Erythroblast (primary cell): ENCODE results near the gene CCT5.

Experiments
- GATA1 ChIP-seq: IDR thresholded peaks from 2 replicates; pipeline ENCODE4 v1.6.1; 2011; ENCODE audit warnings: low read depth, mild to moderate bottlenecking, control low read depth, low read length, moderate library complexity
- POLR2A ChIP-seq: IDR thresholded peaks from 2 replicates; pipeline ENCODE4 v1.6.1; 2011; ENCODE audit warnings: mild to moderate bottlenecking, low read length

- TF ChIP-seq POLR2A (no peak), GATA1 (no peak)
Measured at GRCh38 chr5:10202089-10202910, 47.8 kb upstream of the CCT5 start.
